OCI-LY1 (cell line): ENCODE measurements around the gene GALNT18.
"Not testable (repeated sequence)": the region's sequence is repeated elsewhere in the genome, so short reads cannot be mapped to it uniquely, and the experiment has no call there.

Experiments used
- H2AFZ ChIP-seq: fragments of 200-600 bp; sonication (generic), shearing (Covaris generic); 2 replicates; pipeline ENCODE4 v1.6.0; 2014; ENCODE audit warnings: antibody characterized with exemption, mild to moderate bottlenecking, low read length
- H3F3A ChIP-seq: fragments of 200-600 bp; sonication (generic), shearing (Covaris generic); 2 replicates; pipeline ENCODE4 v1.6.0; 2014; ENCODE audit warnings: mild to moderate bottlenecking, antibody characterized with exemption, low read length, moderate library complexity; ENCODE audit not compliant: insufficient read depth
- H3K27ac ChIP-seq: fragments of 200-600 bp; sonication (generic); 2 replicates; pipeline ENCODE4 v1.5.1; 2014; ENCODE audit warnings: low read length, mixed run types, mild to moderate bottlenecking, low read depth; ENCODE audit not compliant: poor library complexity, severe bottlenecking
- H3K27me3 ChIP-seq: fragments of 200-600 bp; sonication (generic); 2 replicates; pipeline ENCODE4 v1.6.0; 2014; ENCODE audit warnings: antibody characterized with exemption, mild to moderate bottlenecking, low read length, moderate library complexity; ENCODE audit not compliant: insufficient read depth
- H3K36me3 ChIP-seq: fragments of 200-600 bp; sonication (generic); 2 replicates; pipeline ENCODE4 v1.6.1; 2014; ENCODE audit warnings: mild to moderate bottlenecking, antibody characterized with exemption, low read length, moderate library complexity, mixed read lengths; ENCODE audit not compliant: insufficient read depth
- H3K4me1 ChIP-seq: fragments of 200-600 bp; sonication (generic); 2 replicates; pipeline ENCODE4 v1.5.1; 2014; ENCODE audit warnings: mild to moderate bottlenecking, low read length, moderate library complexity; ENCODE audit not compliant: insufficient read depth, severe bottlenecking
- H3K4me2 ChIP-seq: fragments of 200-600 bp; sonication (generic), shearing (Covaris generic); 2 replicates; pipeline ENCODE4 v1.6.1; 2014; ENCODE audit warnings: low read length
- H3K4me3 ChIP-seq: fragments of 200-600 bp; sonication (generic); 2 replicates; pipeline ENCODE4 v1.5.1; 2014; ENCODE audit warnings: low read length, low read depth, mild to moderate bottlenecking, mixed read lengths; ENCODE audit not compliant: poor library complexity, severe bottlenecking
- H3K79me2 ChIP-seq: fragments of 200-600 bp; shearing (Covaris generic); 2 replicates; pipeline ENCODE4 v1.6.1; 2016; ENCODE audit warnings: mixed run types, low read length, mixed read lengths; ENCODE audit not compliant: insufficient read depth
- H3K9ac ChIP-seq: fragments of 200-600 bp; sonication (generic), shearing (Covaris generic); 2 replicates; pipeline ENCODE4 v1.6.1; 2014; ENCODE audit warnings: mild to moderate bottlenecking, low read length, mixed read lengths
- H3K9me2 ChIP-seq: fragments of 200-600 bp; sonication (generic), shearing (Covaris generic); 2 replicates; pipeline ENCODE4 v1.6.1; 2014; ENCODE audit warnings: low read depth, mild to moderate bottlenecking, low read length, mixed read lengths
- H3K9me3 ChIP-seq: fragments of 200-600 bp; shearing (Covaris generic); 2 replicates; pipeline ENCODE4 v1.6.1; 2014; ENCODE audit warnings: low read length, mixed read lengths
- H4K20me1 ChIP-seq: fragments of 200-600 bp; sonication (generic), shearing (Covaris generic); 2 replicates; pipeline ENCODE4 v1.6.0; 2016; ENCODE audit warnings: mild to moderate bottlenecking, low read length; ENCODE audit not compliant: insufficient read depth
- CTCF ChIP-seq: fragments of 200-600 bp; sonication (generic), shearing (Covaris generic); IDR thresholded peaks from 2 replicates; pipeline ENCODE4 v1.5.1; 2017; ENCODE audit warnings: mild to moderate bottlenecking, antibody characterized with exemption, low read length, moderate library complexity, mixed read lengths
- EZH2 ChIP-seq: fragments of 200-600 bp; sonication (generic), shearing (Covaris generic); IDR thresholded peaks from 2 replicates; pipeline ENCODE4 v1.8.0; 2017; ENCODE audit warnings: borderline replicate concordance, mixed run types, mild to moderate bottlenecking, antibody characterized with exemption, low read length, moderate library complexity, mixed read lengths

The GALNT18 gene

GRCh38 chr11:11449327-11449726, 172.5 kb downstream of the GALNT18 start:
- H3K9me3 ChIP-seq = no peaks in the 10 kb centered on the region
- no peaks in the 10 kb centered on the region for H3K27me3 ChIP-seq
- H3K9me2 ChIP-seq = no peaks in the 10 kb centered on the region
- H4K20me1 ChIP-seq = no peaks in the 10 kb centered on the region
- H2AFZ ChIP-seq = no peak overlapping the region
- H3K4me2 ChIP-seq = no peak overlapping the region
- no peak for TF ChIP-seq CTCF
- TF ChIP-seq EZH2 = no peak
- H3K27ac ChIP-seq = no peak overlapping the region
- H3K4me1 ChIP-seq = no peaks in the 10 kb centered on the region
- H3K4me3 ChIP-seq = no peak overlapping the region
- H3K36me3 ChIP-seq = no peaks in the 10 kb centered on the region
- no peak overlapping the region for H3K9ac ChIP-seq
- H3K79me2 ChIP-seq = no peaks in the 10 kb centered on the region
- H3F3A ChIP-seq = no peaks in the 10 kb centered on the region

GRCh38 chr11:11448626-11449025, 173.2 kb downstream of the GALNT18 start:
- Histone ChIP-seq H3K27me3 (no peaks in the 10 kb centered on the region), H3K4me2 (no peak overlapping the region), H3F3A (no peaks in the 10 kb centered on the region), H4K20me1 (no peaks in the 10 kb centered on the region), H3K79me2 (no peaks in the 10 kb centered on the region), H3K9me2 (no peaks in the 10 kb centered on the region), H3K27ac (no peak overlapping the region), H3K36me3 (no peaks in the 10 kb centered on the region), H3K9me3 (no peaks in the 10 kb centered on the region), H3K9ac (no peak overlapping the region), H3K4me1 (no peaks in the 10 kb centered on the region), H3K4me3 (no peak overlapping the region), H2AFZ (no peak overlapping the region)
- no peak for TF ChIP-seq EZH2
- no peak for TF ChIP-seq CTCF

GRCh38 chr11:11447601-11448000, 174.2 kb downstream of the GALNT18 start:
- H3K4me3 ChIP-seq, H3K9ac ChIP-seq, H3K9me3 ChIP-seq, H3K79me2 ChIP-seq, H3K27ac ChIP-seq, H3K27me3 ChIP-seq, H3K4me1 ChIP-seq, H3K9me2 ChIP-seq, H2AFZ ChIP-seq, H3F3A ChIP-seq, H3K36me3 ChIP-seq, H3K4me2 ChIP-seq, H4K20me1 ChIP-seq: not testable (repeated sequence)

GRCh38 chr11:11446967-11447366, 174.8 kb downstream of the GALNT18 start:
- no peak overlapping the region for H3K9ac ChIP-seq
- no peak overlapping the region for H3K4me3 ChIP-seq
- TF ChIP-seq CTCF = no peak
- H3K27me3 ChIP-seq = no peaks in the 10 kb centered on the region
- H3K4me2 ChIP-seq = no peak overlapping the region
- no peak overlapping the region for H2AFZ ChIP-seq
- H3K9me2 ChIP-seq = no peaks in the 10 kb centered on the region
- no peaks in the 10 kb centered on the region for H4K20me1 ChIP-seq
- no peak overlapping the region for H3K27ac ChIP-seq
- no peaks in the 10 kb centered on the region for H3K79me2 ChIP-seq
- no peaks in the 10 kb centered on the region for H3K9me3 ChIP-seq
- H3K4me1 ChIP-seq = no peaks in the 10 kb centered on the region
- no peaks in the 10 kb centered on the region for H3F3A ChIP-seq
- H3K36me3 ChIP-seq = no peaks in the 10 kb centered on the region
